Stimulated activated CD4-positive, alpha-beta T cell treated with anti-CD3 and anti-CD28 coated beads, TNF-alpha, amount 100 ng/mL, for 1 hour (primary cell): Measurements from ENCODE around the gene PRKD1.
"Not testable (repeated sequence)": the region's sequence is repeated elsewhere in the genome, so short reads cannot be mapped to it uniquely, and the experiment has no call there.

ENCODE experiments used
- DNase-seq, 3 donors: peaks; one replicate each; pipeline ENCODE4 v3.0.0-alpha.2; 2020; ENCODE audit warnings: low read depth in 3 of 3, low spot score in 1 of 3

Gene PRKD1

GRCh38 chr14:29900609-29901350 is 26.9 kb downstream of the PRKD1 start:
- no peak for DNase-seq

DNA sequence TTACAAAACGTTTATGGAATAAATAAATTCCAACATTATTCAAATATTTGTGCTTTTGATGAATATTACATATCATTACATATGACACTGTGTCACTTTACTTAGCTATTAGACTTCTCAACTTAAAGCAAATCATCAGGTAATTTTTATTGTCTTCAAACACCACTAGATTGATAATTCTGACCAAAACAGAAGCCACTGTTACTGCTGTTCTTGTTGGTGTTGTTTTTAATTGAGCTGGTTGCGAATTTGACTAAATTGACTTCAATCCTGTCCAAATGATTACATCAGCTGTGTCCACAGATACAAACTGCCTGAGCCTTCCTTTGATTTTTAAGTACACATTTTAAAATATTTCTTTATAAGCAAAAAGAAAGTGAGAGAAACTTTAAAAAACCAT is 29.2 kb downstream of the PRKD1 start:
- DNase-seq, result no peak

GRCh38 chr14:29897181-29897580 is 30.5 kb downstream of the PRKD1 start:
- no peak for DNase-seq

- DNase-seq, result no peak
Observed at GRCh38 chr14:29896354-29896821, 31.3 kb downstream of the PRKD1 start.

- no peak for DNase-seq
Observed at GRCh38 chr14:29895591-29896083, 32.0 kb downstream of the PRKD1 start.

DNA sequence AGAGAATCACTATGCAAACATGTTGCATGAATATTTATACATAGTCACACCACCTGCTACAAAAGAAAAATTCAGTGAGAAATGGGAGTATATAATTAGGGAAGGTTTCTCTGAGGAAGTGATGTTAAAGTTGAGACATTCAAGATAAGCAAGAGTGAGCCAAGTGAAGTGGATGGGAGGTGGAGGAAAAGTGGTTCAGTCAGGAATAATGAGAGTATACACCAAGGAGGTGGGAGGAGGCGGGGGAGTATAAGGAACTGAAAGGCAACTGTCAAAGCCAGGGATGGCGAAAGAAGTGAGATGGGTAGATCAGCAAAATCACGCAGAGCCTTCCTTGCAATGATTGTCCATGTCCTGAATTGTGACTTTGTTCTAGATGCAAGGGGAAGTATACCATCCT is 33.7 kb downstream of the PRKD1 start:
- no peak for DNase-seq

GRCh38 chr14:29892327-29892726 is 35.3 kb downstream of the PRKD1 start:
- DNase-seq, result no peak

DNA sequence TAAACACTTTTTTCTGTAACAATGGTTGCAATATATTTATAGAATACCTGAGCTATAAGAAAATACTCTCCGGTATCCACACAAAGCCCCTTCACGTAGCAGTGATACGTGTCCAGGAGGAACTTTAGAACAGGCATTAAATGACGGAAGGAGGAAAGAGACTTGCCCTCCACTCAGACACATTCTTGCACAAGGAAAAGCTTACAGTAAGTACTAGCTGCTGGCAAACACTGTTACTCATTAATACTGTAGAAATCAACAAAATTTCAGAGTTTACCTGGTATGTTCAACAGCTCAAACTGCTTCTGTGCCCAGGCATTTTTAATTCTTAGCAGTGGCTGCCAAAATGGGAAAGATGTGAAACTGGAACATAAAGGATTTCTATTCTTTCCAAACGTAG is 41.7 kb downstream of the PRKD1 start:
- no peak for DNase-seq

DNA sequence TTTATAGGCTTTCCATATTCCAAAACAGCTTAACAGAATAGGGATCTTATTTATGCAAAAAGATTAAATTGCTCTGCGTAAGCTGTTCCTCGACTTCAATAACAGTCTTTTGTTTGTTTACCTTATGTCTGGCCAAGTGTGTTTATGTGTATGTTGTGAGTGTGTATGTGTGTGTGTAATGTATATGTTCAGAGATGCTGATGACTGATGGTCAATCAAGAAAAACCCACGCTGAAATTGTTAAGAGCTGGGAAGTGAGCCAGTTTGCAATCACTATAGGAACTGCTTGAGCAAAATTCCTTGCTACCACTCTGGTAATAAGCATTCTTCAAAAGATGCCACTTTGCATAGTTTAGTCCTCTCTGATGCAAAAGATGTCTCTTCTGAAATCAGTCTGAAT is 59.6 kb downstream of the PRKD1 start:
- no peak for DNase-seq

- DNase-seq, result no peak
Observed at GRCh38 chr14:29865299-29865698, 62.3 kb downstream of the PRKD1 start.

DNA sequence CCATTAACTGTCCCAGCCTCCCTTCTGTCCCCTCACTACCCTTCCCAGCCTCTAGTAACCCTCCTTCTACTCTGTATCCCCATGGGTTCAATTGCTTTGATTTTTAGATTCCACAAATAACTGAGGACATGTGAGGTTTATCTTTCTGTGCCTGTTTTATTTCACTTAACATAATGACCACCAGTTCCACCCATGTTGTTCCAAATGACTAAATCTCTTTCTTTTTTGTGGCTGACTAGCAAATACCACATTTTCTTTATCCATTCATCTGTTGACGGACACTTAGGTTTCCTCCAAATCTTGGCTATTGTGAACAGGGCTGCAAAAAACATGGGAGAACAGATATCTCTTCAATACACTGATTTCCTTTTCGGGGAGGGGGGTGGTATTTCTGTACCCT is 65.7 kb downstream of the PRKD1 start:
- no peak for DNase-seq

GRCh38 chr14:29858299-29858698 is 69.3 kb downstream of the PRKD1 start:
- no peak for DNase-seq

DNA sequence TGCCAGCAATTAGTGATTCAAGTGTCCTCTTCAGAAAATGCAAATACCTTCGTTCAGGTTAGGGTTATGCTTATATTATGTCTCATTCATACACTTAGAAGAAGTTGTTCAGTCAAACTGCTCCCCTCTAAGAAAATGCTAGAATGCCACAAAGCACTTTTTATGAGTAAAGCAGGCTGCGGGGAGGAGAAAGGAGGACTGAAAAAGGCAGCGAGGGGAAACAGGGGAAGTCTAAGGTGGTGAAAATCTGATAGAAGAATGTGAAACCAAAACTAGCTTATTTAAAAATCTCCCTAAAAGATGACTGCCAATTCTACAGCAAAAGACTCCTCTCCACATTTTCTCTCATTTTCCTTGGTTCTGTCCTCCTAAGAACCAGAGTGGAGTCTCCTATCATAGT is 70.1 kb downstream of the PRKD1 start:
- DNase-seq, result no peak

- no peak for DNase-seq
Observed at GRCh38 chr14:29856516-29856915, 71.1 kb downstream of the PRKD1 start.

GRCh38 chr14:29853691-29854090 is 74.0 kb downstream of the PRKD1 start:
- DNase-seq, result not testable (repeated sequence)

GRCh38 chr14:29853272-29853671 is 74.4 kb downstream of the PRKD1 start:
- no peak for DNase-seq

- DNase-seq, result no peak
Observed at GRCh38 chr14:29851397-29851796, 76.2 kb downstream of the PRKD1 start.

GRCh38 chr14:29847056-29847380 is 80.6 kb downstream of the PRKD1 start:
- no peak for DNase-seq

GRCh38 chr14:29846339-29847055 is 81.2 kb downstream of the PRKD1 start:
- no peak for DNase-seq

DNA sequence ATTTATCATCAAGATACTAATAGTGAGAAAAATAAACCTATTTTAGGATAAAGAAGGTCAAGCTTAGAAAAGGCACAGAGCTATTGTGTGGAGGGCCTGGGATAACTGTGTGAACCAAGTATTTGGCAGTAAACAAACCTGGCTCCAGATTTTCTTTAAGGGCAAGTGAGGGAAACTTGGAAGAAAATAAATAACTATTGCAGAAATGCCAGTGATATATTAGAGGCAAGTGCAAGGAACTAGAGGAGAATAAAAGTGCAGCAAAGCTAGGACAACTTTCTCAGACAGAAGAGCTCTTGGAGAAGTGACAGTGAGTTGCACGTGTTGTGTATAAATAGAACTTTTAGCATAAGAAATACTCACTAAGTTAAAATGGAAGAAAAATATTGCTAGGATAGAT is 83.7 kb downstream of the PRKD1 start:
- no peak for DNase-seq

- DNase-seq, result no peak
Observed at GRCh38 chr14:29842228-29842627, 85.4 kb downstream of the PRKD1 start.

DNA sequence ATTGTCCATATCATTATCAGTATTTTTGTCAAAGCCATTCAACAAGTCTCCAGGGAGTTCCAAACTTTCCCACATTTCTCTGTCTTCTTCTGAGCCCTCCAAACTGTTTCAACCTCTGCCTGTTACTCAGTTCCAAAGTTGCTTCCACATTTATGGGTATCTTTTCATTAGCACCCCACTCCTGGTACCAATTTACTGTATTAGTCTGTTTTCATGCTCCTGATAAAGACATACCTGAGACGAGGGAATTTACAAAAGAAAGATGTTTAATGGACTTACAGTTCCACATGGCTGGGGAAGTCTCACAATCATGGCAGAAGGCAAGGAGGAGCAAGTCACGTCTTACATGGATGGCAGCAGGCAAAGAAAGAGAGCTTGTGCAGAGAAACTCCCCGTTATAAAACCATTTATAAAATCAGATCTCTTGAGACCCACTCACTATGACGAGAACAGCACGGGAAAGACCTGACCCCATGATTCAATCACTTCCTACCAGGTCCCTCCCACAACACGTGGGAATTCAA is 87.2 kb downstream of the PRKD1 start:
- DNase-seq, result not testable (repeated sequence)
